Stomach smooth muscle (tissue), 2 donors: ENCODE data around the gene C16orf86.

Experiments
- H3K27ac ChIP-seq: one replicate; pipeline ENCODE4 v1.7.0; 2013; ENCODE audit warnings: mild to moderate bottlenecking, low read length, inconsistent platforms
- H3K27me3 ChIP-seq, 2 donors: one replicate each; pipeline ENCODE4 v1.7.0; 2013; ENCODE audit warnings: low read length in 2 of 2; ENCODE audit not compliant: insufficient read depth in 2 of 2, control insufficient read depth in 1 of 2
- H3K36me3 ChIP-seq, 2 donors: one replicate each; pipeline ENCODE4 v1.7.0; 2013; ENCODE audit warnings: low read length in 2 of 2; ENCODE audit not compliant: control insufficient read depth in 2 of 2, insufficient read depth in 2 of 2
- H3K4me1 ChIP-seq: one replicate; pipeline ENCODE4 v1.7.0; 2013; ENCODE audit warnings: low read length; ENCODE audit not compliant: control insufficient read depth, insufficient read depth
- H3K4me3 ChIP-seq, 2 donors: one replicate each; pipeline ENCODE4 v1.7.0; 2013; ENCODE audit warnings: low read length in 2 of 2
- H3K9ac ChIP-seq, 2 donors: one replicate each; pipeline ENCODE4 v1.7.0; 2013; ENCODE audit warnings: low read length in 2 of 2, mild to moderate bottlenecking in 1 of 2
- H3K9me3 ChIP-seq, 2 donors: one replicate each; pipeline ENCODE4 v1.7.0; 2013; ENCODE audit warnings: low read length in 2 of 2; ENCODE audit not compliant: control insufficient read depth in 2 of 2
- donor health status: healthy.
- donor health status: Pancreatic carcinoma.

Gene C16orf86

GRCh38 chr16:67666559-67667452 is at the start of gene C16orf86, which contains the start of gene ENKD1:
TSS of gene C16orf86 (plus strand) at chr16:67666814. CDS start at chr16:67666971, 157 bp downstream.
TSS of gene ENKD1 (minus strand) at chr16:67666750. CDS start at chr16:67666442, 308 bp downstream.
- Histone ChIP-seq H3K36me3 (peaks cover 8 to 13% of the 10 kb centered on the region in 2 donors), H3K9me3 (no peaks in the 10 kb centered on the region)

GRCh38 chr16:67628216-67628615 is 38.4 kb upstream of the C16orf86 start:
- no peaks in the 10 kb centered on the region for H3K9me3 ChIP-seq
- no peaks in the 10 kb centered on the region for H3K27me3 ChIP-seq
- no peak overlapping the region for H3K4me3 ChIP-seq
- H3K9ac ChIP-seq, result no peak overlapping the region
- no peak overlapping the region for H3K27ac ChIP-seq
- peaks cover 32 to 36% of the 10 kb centered on the region in 2 donors for H3K36me3 ChIP-seq
- H3K4me1 ChIP-seq, result peaks cover 8% of the 10 kb centered on the region

More at GRCh38 chr16:67666559-67667452, at the start of gene C16orf86, which contains the start of gene ENKD1:
- Histone ChIP-seq H3K27me3 (no peaks in the 10 kb centered on the region), H3K27ac (peak within 1 kb of the TSS; percentile 92), H3K4me3 (peak within 1 kb of the TSS; percentile 50 to 81), H3K4me1 (peaks cover 27% of the 10 kb centered on the region), H3K9ac (peak within 1 kb of the TSS; percentile 59 to 74)

GRCh38 chr16:67632415-67633172 is 34.0 kb upstream of the C16orf86 start:
- peaks cover 24 to 30% of the 10 kb centered on the region in 2 donors for H3K36me3 ChIP-seq
- peaks cover 8% of the 10 kb centered on the region for H3K4me1 ChIP-seq
- H3K9me3 ChIP-seq, result no peaks in the 10 kb centered on the region
- H3K27ac ChIP-seq, result no peak overlapping the region
- H3K4me3 ChIP-seq, result no peak overlapping the region
- no peaks in the 10 kb centered on the region for H3K27me3 ChIP-seq
- H3K9ac ChIP-seq, result no peak overlapping the region

GRCh38 chr16:67636713-67637112 is 29.9 kb upstream of the C16orf86 start:
- Histone ChIP-seq H3K36me3 (peaks cover 27 to 28% of the 10 kb centered on the region in 2 donors), H3K9me3 (no peaks in the 10 kb centered on the region)

GRCh38 chr16:67637625-67638024 is 29.0 kb upstream of the C16orf86 start:
- H3K36me3 ChIP-seq, result peaks cover 23% of the 10 kb centered on the region in 2 donors
- H3K27ac ChIP-seq, result no peak overlapping the region
- no peak overlapping the region for H3K4me3 ChIP-seq
- peaks cover 16% of the 10 kb centered on the region for H3K4me1 ChIP-seq
- H3K27me3 ChIP-seq, result no peaks in the 10 kb centered on the region
- H3K9ac ChIP-seq, result no peak overlapping the region
- no peaks in the 10 kb centered on the region for H3K9me3 ChIP-seq

More at GRCh38 chr16:67636713-67637112, 29.9 kb upstream of the C16orf86 start:
- H3K27ac ChIP-seq, result no peak overlapping the region
- H3K27me3 ChIP-seq, result no peaks in the 10 kb centered on the region
- peaks cover 15% of the 10 kb centered on the region for H3K4me1 ChIP-seq
- H3K9ac ChIP-seq, result no peak overlapping the region
- no peak overlapping the region for H3K4me3 ChIP-seq

GRCh38 chr16:67641779-67642708 is 24.6 kb upstream of the C16orf86 start:
- peak overlapping the region in 1 of 2 donors; percentile 29 for H3K4me3 ChIP-seq
- H3K27ac ChIP-seq, result peak overlapping the region; percentile 58
- no peak overlapping the region for H3K9ac ChIP-seq

GRCh38 chr16:67644038-67644437 is 22.6 kb upstream of the C16orf86 start:
- H3K27me3 ChIP-seq, result peaks cover 18 to 24% of the 10 kb centered on the region in 2 donors
- peaks cover 0 to 2% of the 10 kb centered on the region in 2 donors for H3K36me3 ChIP-seq
- H3K27ac ChIP-seq, result no peak overlapping the region
- peaks cover 19% of the 10 kb centered on the region for H3K4me1 ChIP-seq
- H3K9ac ChIP-seq, result no peak overlapping the region
- no peaks in the 10 kb centered on the region for H3K9me3 ChIP-seq
- H3K4me3 ChIP-seq, result no peak overlapping the region

More at GRCh38 chr16:67641779-67642708, 24.6 kb upstream of the C16orf86 start:
- Histone ChIP-seq H3K27me3 (peaks cover 9 to 11% of the 10 kb centered on the region in 2 donors), H3K36me3 (peaks cover 12 to 14% of the 10 kb centered on the region in 2 donors), H3K4me1 (peaks cover 19% of the 10 kb centered on the region), H3K9me3 (no peaks in the 10 kb centered on the region)

- Histone ChIP-seq H3K27ac (no peak overlapping the region), H3K9me3 (no peaks in the 10 kb centered on the region), H3K27me3 (peaks cover 27 to 38% of the 10 kb centered on the region in 2 donors), H3K4me3 (no peak overlapping the region), H3K4me1 (peaks cover 19% of the 10 kb centered on the region), H3K9ac (no peak overlapping the region), H3K36me3 (no peaks in the 10 kb centered on the region)
Measured at GRCh38 chr16:67645397-67646121, 21.1 kb upstream of the C16orf86 start.

GRCh38 chr16:67647111-67647651 is 19.4 kb upstream of the C16orf86 start:
- Histone ChIP-seq H3K9me3 (no peaks in the 10 kb centered on the region), H3K4me1 (peaks cover 12% of the 10 kb centered on the region), H3K36me3 (no peaks in the 10 kb centered on the region), H3K27me3 (peaks cover 38 to 54% of the 10 kb centered on the region in 2 donors), H3K4me3 (no peak overlapping the region), H3K27ac (no peak overlapping the region), H3K9ac (no peak overlapping the region)
